CD4-positive, alpha-beta T cell treated with Interleukin-4 for 4 hours (primary cell): ENCODE results near the gene ACTN1.
A peak's percentile ranks its signal among the peaks of the same experiment; 100 is the strongest.

Source experiments
- DNase-seq: peaks from one replicate; pipeline ENCODE4 v3.0.0-alpha.2; 2020

The ACTN1 gene

GRCh38 chr14:68906439-68906838 is 72.7 kb downstream of the ACTN1 start:
- DNase-seq: no peak

DNA sequence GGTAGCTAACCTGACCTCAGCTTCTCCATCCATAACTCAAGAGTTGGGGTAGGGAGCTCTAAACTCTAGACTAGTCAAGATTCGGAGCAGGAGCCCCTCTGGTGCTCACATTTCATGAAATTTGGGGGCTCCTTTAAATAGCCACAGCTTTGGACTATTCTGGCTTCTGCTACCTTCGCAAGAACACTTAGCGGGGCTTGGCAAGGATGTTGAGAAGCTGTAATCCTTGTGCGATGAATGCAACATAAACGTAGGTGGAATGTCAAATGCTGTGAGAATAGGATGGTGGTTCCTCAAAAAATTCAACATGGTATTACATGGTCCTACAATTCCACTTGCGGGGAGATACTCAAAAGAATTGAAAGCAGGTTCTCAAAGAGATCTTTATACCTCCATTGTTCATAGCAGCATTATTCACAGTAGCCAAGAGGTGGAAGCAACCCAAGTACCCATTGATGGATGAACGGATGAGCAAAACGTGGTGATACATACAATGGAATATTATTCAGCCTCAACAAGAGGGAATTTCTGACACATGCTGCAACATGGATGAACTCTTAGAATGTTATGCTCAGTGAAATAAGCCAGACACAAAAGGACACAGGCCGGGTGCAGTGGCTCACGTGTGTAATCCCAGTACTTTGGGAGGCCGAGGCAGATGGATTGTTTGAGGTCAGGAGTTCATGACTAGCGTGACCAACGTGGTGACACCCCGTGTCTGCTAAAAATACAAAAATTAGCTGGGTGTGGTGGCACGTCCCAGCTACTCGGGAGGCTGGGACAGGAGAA is 73.8 kb downstream of the ACTN1 start:
- no peak for DNase-seq

DNA sequence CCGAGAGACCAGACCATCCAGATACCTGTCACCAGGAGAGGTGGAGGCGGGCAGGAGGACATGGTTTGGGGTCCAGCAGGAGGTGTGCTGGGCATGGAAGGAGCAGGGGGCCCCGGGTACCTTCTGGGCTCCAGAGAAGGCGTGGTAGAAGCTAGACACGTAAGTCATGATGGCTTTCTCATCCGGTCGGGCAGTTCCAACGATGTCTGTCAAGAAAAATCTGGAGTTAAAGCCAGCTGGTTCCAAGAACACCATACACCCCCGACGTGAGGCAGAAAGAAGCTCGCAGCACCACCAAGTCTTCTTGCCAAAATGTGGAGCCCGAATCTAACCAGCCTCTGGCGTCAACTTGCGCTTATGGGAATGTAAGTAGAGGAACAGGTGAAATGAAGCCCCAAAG is 76.7 kb downstream of the ACTN1 start:
- DNase-seq: no peak

DNA sequence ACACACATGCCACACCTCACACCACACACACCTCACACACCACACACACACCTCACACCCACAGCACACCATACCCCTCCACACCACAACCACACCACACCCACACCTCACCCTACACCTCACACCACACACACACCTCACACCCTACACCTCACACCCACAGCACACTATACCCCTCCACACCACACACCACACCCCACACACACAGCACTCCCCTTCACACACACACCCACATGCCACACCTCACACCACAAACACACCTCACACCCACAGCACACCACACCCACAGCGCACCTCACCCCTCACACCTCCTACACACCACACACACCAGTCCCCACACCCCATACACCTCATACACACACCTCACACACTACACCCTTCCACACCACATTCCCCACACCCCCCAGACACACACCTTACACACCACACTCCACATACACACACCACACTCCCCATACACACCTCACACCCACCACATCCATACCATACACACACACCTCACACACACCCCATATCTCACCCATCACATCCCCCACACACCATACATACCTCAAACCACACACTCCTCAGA is 80.0 kb downstream of the ACTN1 start:
- peak; percentile 4 for DNase-seq

DNA sequence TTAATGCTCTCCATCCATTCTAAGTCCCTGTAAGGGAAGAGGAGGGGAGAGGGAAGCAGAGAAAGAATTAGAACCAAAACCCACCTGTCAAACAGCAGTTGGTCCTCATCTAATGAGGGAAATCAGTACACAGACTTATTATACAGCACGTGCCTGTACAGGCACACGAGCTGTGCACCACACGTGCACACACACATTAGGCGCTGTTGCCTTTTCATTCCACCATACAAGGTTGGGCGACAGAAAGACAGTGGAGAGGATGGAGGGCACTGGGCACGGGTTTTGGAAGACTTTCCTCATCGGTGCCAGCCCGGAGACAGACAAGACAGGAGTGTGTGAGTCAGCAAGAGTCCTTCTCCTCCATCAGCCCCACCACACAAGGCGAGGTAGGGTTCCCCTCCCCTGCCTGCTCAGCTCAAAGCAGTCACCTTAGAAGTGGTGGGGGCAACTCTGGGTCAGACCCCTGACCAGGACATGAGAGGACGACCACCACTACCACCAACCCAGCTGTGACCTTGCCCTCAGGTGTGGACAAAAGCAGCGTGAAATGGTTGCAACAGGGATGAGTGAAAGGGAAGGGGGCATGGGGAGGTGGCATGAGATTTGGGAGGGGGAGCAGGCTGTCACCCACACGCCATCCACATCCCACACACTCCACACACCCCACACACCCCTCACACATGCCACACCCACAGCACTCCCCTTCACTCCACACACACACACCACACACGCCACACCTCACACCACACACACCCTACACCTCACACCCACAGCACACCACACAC is 80.7 kb downstream of the ACTN1 start:
- DNase-seq: no peak

GRCh38 chr14:68897559-68898155 is 81.4 kb downstream of the ACTN1 start:
- no peak for DNase-seq

DNA sequence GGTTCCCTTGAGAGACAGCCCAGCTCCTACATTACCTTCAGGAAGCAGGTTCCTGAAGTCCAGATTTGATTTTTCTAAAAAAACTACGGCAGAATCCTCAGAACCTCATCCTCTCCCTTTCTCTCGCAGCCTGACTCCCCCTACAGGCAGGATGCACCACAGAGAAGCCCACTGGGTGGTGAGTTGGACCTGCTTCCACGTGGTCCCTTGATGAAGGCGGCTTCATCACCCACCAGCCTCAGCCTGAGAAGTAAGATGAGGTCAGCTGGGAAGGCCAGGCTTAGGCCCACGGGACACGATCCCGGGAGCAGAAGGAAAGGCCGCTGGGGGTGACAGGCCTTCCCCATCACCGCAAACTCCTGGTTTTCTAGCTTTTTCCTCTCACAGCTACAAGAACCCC is 83.0 kb downstream of the ACTN1 start:
- no peak for DNase-seq

- no peak for DNase-seq
Observed at GRCh38 chr14:68894802-68895703, 84.0 kb downstream of the ACTN1 start.

GRCh38 chr14:68894123-68894522 is 85.0 kb downstream of the ACTN1 start:
- no peak for DNase-seq

GRCh38 chr14:68893566-68893965 is 85.5 kb downstream of the ACTN1 start:
- DNase-seq: no peak

DNA sequence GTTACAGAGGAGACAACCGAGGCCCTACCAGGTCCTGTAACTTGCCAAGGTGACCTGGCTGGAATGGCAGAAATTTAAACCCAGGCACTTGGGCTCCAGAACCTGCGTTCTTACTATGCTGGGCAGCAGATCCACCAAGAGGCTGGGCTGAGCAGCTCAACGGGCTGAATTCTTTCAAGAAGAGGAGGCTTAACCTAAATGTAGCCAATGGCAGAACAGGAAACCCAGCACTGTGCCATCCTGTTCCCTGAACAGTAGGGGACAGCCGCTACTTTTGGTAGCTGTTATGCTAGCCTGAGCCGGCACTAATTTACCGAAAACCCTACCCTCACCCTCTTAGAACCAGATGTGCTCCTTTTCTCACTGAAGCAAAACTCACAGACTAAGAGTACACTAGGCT is 86.1 kb downstream of the ACTN1 start:
- no peak for DNase-seq

GRCh38 chr14:68891851-68892660 is 87.0 kb downstream of the ACTN1 start:
- no peak for DNase-seq

DNA sequence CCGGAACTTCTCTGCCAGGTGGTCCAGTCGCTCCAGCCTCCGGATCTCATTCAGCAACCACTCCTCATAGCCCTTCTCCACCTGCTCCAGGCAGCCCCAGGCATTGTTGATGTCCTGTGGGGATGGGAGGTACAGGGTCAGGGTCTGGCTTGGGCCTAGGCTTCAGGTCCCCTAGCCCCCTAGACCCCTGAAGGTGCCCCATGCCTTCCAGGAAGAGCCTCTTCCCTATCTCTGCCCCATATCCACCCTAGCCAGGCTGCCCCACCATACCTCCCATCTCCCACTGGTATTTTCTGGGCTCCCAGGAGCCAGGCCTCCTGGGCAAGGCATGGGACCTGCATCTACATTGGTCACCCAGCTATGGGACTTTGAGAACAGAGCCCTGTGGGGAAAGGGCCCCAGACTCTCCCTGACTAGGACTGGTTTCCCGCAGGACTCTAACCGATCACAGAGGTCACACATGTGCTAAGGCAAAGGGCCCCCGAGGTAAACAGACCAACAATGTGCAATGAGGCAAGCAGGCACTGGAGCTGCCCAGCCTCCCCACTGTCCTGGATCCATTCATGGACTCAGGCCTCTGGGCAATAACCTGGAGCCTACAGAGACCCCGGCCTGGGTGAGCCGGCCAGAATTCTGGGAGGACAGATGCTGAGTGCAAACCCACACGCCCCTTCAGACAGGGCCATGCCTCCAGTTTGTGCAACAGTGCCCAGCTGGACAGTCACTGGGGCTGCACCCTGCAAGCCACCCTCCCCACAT is 88.8 kb downstream of the ACTN1 start:
- DNase-seq: no peak

- DNase-seq: no peak
Observed at GRCh38 chr14:68888883-68889282, 90.2 kb downstream of the ACTN1 start.

- DNase-seq: no peak
Observed at GRCh38 chr14:68888025-68888850, 90.9 kb downstream of the ACTN1 start.

DNA sequence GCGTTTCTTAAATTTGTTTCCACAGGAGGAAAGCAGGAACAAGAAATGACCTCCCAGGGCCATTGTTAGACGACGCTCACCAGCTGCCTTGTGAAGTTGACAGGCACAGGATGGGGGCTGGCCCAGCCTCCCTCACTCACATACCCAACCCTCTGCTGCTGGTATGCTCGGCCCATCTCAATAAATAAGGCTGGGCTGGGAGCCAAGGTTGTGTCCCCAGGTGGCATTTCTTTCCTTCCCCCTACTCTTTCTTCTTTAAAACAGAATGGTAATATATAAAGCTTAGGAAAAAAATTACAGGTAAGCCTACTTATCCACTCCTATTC is 93.0 kb downstream of the ACTN1 start:
- DNase-seq: no peak

DNA sequence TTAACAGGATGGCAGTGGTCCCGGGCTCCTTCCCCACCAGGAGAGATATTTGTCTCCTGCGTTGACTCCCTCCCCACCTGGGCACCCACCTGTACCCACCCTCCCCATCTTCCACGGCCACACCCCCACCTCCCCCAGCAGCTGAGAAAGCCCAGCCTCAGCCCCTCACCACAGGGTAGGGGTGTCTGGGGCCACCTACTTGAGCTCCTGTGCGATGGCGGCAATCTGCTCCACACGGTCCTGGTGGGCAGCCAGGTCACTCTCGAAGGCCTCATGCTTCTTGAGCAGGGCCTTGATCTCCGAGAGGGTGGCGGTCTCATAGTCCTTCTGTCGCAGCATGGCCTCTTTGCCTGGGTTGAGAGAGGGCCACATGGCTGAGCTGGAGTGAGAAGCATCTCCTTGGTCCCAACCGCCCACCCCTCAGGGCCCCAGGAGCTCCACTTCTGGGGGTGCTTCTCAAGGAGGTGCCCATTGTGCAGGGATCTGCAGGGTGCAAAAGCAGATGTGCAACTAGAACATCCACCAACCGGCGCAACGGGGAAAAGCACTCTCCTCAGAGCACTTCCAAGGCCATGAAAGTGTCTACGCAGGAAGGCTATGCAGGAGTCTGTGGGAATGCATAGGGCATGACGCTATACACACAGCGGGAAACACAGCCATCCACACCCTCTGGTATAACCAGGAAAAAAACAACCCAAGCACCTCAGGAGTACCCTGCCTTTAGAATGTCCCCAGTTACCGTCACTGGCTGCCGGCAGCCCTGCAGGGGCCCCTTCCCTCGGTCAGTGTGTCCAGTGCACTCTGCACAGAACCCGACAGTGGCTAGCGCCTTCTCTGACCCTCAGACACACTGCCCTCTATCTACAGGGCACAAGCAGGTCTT is 93.6 kb downstream of the ACTN1 start:
- no peak for DNase-seq

GRCh38 chr14:68884031-68885030 is 94.8 kb downstream of the ACTN1 start:
- no peak for DNase-seq
